Erythroblast (primary cell): ENCODE measurements around the gene HNRNPH2.

ENCODE experiments used
- DNase-seq, 2 experiments: peaks; one replicate each; lab custom pipeline; 2025; lab: John Stamatoyannopoulos, UW
- GATA1 ChIP-seq: IDR thresholded peaks from 2 replicates; pipeline ENCODE4 v1.6.1; 2011; ENCODE audit warnings: low read depth, mild to moderate bottlenecking, control low read depth, low read length, moderate library complexity
- POLR2A ChIP-seq: IDR thresholded peaks from 2 replicates; pipeline ENCODE4 v1.6.1; 2011; ENCODE audit warnings: mild to moderate bottlenecking, low read length

The HNRNPH2 gene

GRCh38 chrX:101415180-101416145, 7.4 kb downstream of the HNRNPH2 start:
- DNase-seq: peak; percentile 79 to 87
- TF ChIP-seq GATA1 (no peak), POLR2A (no peak)

- TF ChIP-seq POLR2A (no peak), GATA1 (no peak)
- no peak for DNase-seq
Measured at GRCh38 chrX:101416691-101417090, 8.7 kb downstream of the HNRNPH2 start.

GRCh38 chrX:101417190-101417589, 9.2 kb downstream of the HNRNPH2 start:
- TF ChIP-seq GATA1: peak; percentile 15
- TF ChIP-seq POLR2A: no peak
- peak; percentile 30 to 63 for DNase-seq

- DNase-seq: peak; percentile 31 to 43
- no peak for TF ChIP-seq POLR2A
- TF ChIP-seq GATA1: no peak
Measured at GRCh38 chrX:101417981-101418841, 10.2 kb downstream of the HNRNPH2 start.

GRCh38 chrX:101419489-101419888, 11.5 kb downstream of the HNRNPH2 start:
- TF ChIP-seq POLR2A (no peak), GATA1 (no peak)

GRCh38 chrX:101427954-101428353, 19.9 kb downstream of the HNRNPH2 start:
- no peak for DNase-seq
- TF ChIP-seq POLR2A: no peak
- no peak for TF ChIP-seq GATA1

More at GRCh38 chrX:101419489-101419888, 11.5 kb downstream of the HNRNPH2 start:
- DNase-seq: no peak

- DNase-seq: no peak
- no peak for TF ChIP-seq GATA1
- TF ChIP-seq POLR2A: no peak
Measured at GRCh38 chrX:101429934-101430333, 21.9 kb downstream of the HNRNPH2 start.

GRCh38 chrX:101430457-101431078, 22.5 kb downstream of the HNRNPH2 start:
- TF ChIP-seq GATA1 (no peak), POLR2A (no peak)
- DNase-seq: no peak

GRCh38 chrX:101442085-101442484, 34.1 kb downstream of the HNRNPH2 start:
- no peak for DNase-seq
- TF ChIP-seq GATA1 (no peak), POLR2A (no peak)

- no peak for TF ChIP-seq GATA1
- no peak for TF ChIP-seq POLR2A
- no peak for DNase-seq
Measured at GRCh38 chrX:101449279-101449678, 41.3 kb downstream of the HNRNPH2 start.

- TF ChIP-seq POLR2A (no peak), GATA1 (no peak)
- no peak for DNase-seq
Measured at GRCh38 chrX:101450085-101450484, 42.1 kb downstream of the HNRNPH2 start.

- no peak for TF ChIP-seq POLR2A
- TF ChIP-seq GATA1: no peak
- peak; percentile 63 to 71 for DNase-seq
Measured at GRCh38 chrX:101450961-101451360, 42.9 kb downstream of the HNRNPH2 start.

GRCh38 chrX:101452056-101452455, 44.0 kb downstream of the HNRNPH2 start:
- DNase-seq: no peak
- TF ChIP-seq POLR2A (no peak), GATA1 (no peak)
